GM12878 (cell line): ENCODE data around the gene PHF21B.

Experiments used
- ASH2L ChIP-seq: fragments of 300-600, 200-600 bp; sonication (generic); IDR thresholded peaks from 2 replicates; pipeline ENCODE4 v1.6.1; 2017; ENCODE audit warnings: low read depth, mild to moderate bottlenecking, borderline replicate concordance
- CTCF ChIP-seq, 3 experiments: IDR thresholded peaks in 2 of 3; conservative IDR thresholded peaks in 1 of 3; 2 replicates each; pipeline ENCODE4 v1.5.1; 2011; ENCODE audit warnings: low read depth in 3 of 3, low read length in 3 of 3, mild to moderate bottlenecking in 3 of 3, control low read depth in 2 of 3, moderate library complexity in 2 of 3, inconsistent platforms in 1 of 3, mixed read lengths in 1 of 3; ENCODE audit not compliant: control insufficient read depth in 2 of 3, insufficient read depth in 1 of 3; ENCODE audit errors: extremely low read depth in 1 of 3
- ESRRA ChIP-seq: IDR thresholded peaks from 2 replicates; pipeline ENCODE4 v1.6.1; 2012; ENCODE audit warnings: mild to moderate bottlenecking, low read length, improper control_type of control experiment
- POLR2A ChIP-seq: IDR thresholded peaks from 2 replicates; pipeline ENCODE4 v1.6.1; 2011; ENCODE audit warnings: low read depth, mild to moderate bottlenecking, low read length
- RAD21 ChIP-seq: IDR thresholded peaks from 2 replicates; pipeline ENCODE4 v1.6.1; 2011; ENCODE audit warnings: mild to moderate bottlenecking, low read depth, low read length, moderate library complexity; ENCODE audit not compliant: insufficient read depth
- SUZ12 ChIP-seq: fragments of 200-600 bp; sonication (generic); IDR thresholded peaks from one replicate; pipeline ENCODE4 v1.6.1; 2018; ENCODE audit warnings: antibody characterized with exemption, mild to moderate bottlenecking; ENCODE audit not compliant: unreplicated experiment
- YBX1 ChIP-seq: fragments of 450-650 bp; IDR thresholded peaks from 2 replicates; pipeline ENCODE4 v1.6.1; 2016; ENCODE audit warnings: antibody characterized with exemption

GRCh38 chr22:44839061-44839460 lies 170.7 kb downstream of the PHF21B start:
- TF ChIP-seq ASH2L (no peak), CTCF (IDR thresholded peaks at IDR 0.05 in 2 of 3, conservative IDR thresholded peaks at IDR 0.05 in 1 of 3; ENCODE audit: control insufficient read depth in 2 of 3, extremely low read depth in 1 of 3, insufficient read depth in 1 of 3, low read depth in 3 of 3, low read length in 3 of 3) (no peak), RAD21 (no peak), YBX1 (no peak), ESRRA (no peak), POLR2A (no peak), SUZ12 (no peak)
